Testis (tissue), 3 donors: ENCODE measurements around the gene HIGD1A. TPM values are rescaled to one million over a fixed set of nuclear protein-coding genes. Genes with fewer than 3 reads are reported as not detected.

Experiments
- DNase-seq: peaks from one replicate; pipeline ENCODE4 v3.0.0-alpha.2; 2019
- H3K27ac ChIP-seq, 2 donors: fragments of 200-600 bp; sonication (generic); one replicate each; pipeline ENCODE4 v1.5.1; 2019
- H3K27me3 ChIP-seq: fragments of 200-600 bp; sonication (generic); one replicate; pipeline ENCODE4 v1.5.1; 2019
- H3K36me3 ChIP-seq: fragments of 200-600 bp; sonication (generic); one replicate; pipeline ENCODE4 v1.5.1; 2017; ENCODE audit warnings: low read depth; ENCODE audit errors: missing control alignments
- H3K4me1 ChIP-seq: fragments of 200-600 bp; sonication (generic); one replicate; pipeline ENCODE4 v1.5.1; 2019
- H3K4me3 ChIP-seq, 2 donors: fragments of 200-600 bp; sonication (generic); one replicate each; pipeline ENCODE4 v1.5.1; 2017 to 2019
- H3K9me3 ChIP-seq: fragments of 200-600 bp; sonication (generic); one replicate; pipeline ENCODE4 v1.5.1; 2017
- POLR2A ChIP-seq: fragments of 450-650 bp; IDR thresholded peaks from one replicate; pipeline ENCODE4 v1.6.1; 2017; ENCODE audit warnings: antibody characterized with exemption, mild to moderate bottlenecking, moderate library complexity
- WGBS, 2 donors: methylation state at CpG; one replicate each; pipeline ENCODE4 v1.1.5; 2018; 5-methylcytosine and 5-hydroxymethylcytosine counted together
- intact Hi-C: fragments of 100-400 bp; cut with DNase I; formaldehyde crosslinking; loops from one replicate; pipeline ENCODE4 v1.15.1; 2023; ENCODE audit warnings: low total_unique reads
- polyA plus RNA-seq: library from polyadenylated mRNA; stranded (reverse); fragments of 350-450 nt; fragmentation: Illumina TruSeq; extraction: RNeasy Lipid Tissue Mini Kit (QIAGEN cat#74804); gene quantifications from one replicate; pipeline ENCODE4 v1.2.3, GENCODE V29; 2014; ENCODE audit warnings: low read depth, low replicate concordance; ENCODE audit not compliant: insufficient read depth
- total RNA-seq, 2 donors: library from RNA; depleted of rRNA; stranded (reverse); fragments of >200 nt; gene quantifications; one replicate each; pipeline ENCODE4 v1.2.3, GENCODE V29; 2016
- TF ChIP-seq, protein P1 (sequence below), 3 experiments: fragments of 450-650 bp in 2 of 3; fragments of 200-600 bp in 1 of 3; sonication (generic) in 1 of 3; IDR thresholded peaks; one replicate each; pipeline ENCODE4 v1.5.1; 2016 to 2019; ENCODE audit warnings: antibody characterized with exemption in 3 of 3, mild to moderate bottlenecking in 2 of 3, moderate library complexity in 1 of 3

The HIGD1A gene
- total and polyA plus RNA-seq, 3 donors from 2014 or later = 95.6 to 133 (median 110) TPM

DNA sequence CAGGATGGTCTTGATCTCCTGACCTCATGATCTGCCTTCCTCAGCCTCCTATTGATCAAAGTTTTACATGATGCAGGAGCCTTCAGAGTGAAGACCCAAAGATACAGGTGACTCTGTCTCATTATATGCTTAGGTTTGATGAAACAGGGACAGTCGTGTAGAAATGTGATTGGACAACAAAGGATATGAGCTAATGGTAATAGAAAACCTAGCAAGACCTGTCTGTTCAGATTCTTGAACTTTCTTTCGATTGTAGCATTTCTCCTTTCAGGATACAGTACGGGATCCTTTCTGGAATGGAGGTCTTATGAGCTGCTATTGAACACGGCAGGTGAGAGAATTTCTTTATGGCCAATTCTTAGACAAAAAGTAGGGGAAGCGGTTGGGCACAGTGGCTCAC is 4.9 kb upstream of the HIGD1A start, which contains the start of gene ACKR2:
Gene ACKR2, plus strand, starts transcription at position 244 of the 400 bp plus-strand sequence. CDS start 55,058 bp downstream, outside the sequence.
- 92 to 95% methylated on average over 5 of the region's 5 CpGs for WGBS, 2 donors
- H3K27ac ChIP-seq = no peak within 1 kb of the TSS
- peaks cover 5% of the 10 kb centered on the region for H3K4me1 ChIP-seq
- no peak for TF ChIP-seq POLR2A
- TF ChIP-seq, protein P1, sequence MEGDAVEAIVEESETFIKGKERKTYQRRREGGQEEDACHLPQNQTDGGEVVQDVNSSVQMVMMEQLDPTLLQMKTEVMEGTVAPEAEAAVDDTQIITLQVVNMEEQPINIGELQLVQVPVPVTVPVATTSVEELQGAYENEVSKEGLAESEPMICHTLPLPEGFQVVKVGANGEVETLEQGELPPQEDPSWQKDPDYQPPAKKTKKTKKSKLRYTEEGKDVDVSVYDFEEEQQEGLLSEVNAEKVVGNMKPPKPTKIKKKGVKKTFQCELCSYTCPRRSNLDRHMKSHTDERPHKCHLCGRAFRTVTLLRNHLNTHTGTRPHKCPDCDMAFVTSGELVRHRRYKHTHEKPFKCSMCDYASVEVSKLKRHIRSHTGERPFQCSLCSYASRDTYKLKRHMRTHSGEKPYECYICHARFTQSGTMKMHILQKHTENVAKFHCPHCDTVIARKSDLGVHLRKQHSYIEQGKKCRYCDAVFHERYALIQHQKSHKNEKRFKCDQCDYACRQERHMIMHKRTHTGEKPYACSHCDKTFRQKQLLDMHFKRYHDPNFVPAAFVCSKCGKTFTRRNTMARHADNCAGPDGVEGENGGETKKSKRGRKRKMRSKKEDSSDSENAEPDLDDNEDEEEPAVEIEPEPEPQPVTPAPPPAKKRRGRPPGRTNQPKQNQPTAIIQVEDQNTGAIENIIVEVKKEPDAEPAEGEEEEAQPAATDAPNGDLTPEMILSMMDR (IDR thresholded peaks at IDR 0.05) = no peak
- H3K27me3 ChIP-seq = no peaks in the 10 kb centered on the region
- no peak within 1 kb of the TSS for H3K4me3 ChIP-seq
- H3K9me3 ChIP-seq = no peaks in the 10 kb centered on the region
- intact Hi-C loops = no loop called here
- no peaks in the 10 kb centered on the region for H3K36me3 ChIP-seq
- no peak for DNase-seq

DNA sequence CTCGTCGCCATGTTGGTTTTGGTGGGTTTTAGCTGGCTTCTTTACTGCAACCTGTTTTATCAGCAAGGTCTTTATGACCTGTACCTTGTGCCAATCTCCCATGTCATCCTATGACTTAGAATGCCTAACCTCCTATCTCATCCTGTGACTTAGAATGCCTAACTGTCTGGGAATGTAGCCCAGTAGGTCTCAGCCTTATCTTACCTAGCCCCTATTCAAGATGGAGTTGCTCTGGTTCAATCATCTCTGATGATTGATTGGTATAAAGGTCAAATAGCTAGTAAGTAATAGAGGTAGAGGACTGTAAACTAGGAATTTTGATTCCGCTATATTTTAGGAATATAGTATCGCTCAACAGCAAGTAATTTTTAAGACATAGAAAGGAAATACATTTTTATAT is 3.6 kb upstream of the HIGD1A start:
- DNase-seq = no peak
- WGBS, 2 donors = 89 to 92% methylated on average over 4 of the region's 4 CpGs
- H3K27me3 ChIP-seq = no peaks in the 10 kb centered on the region
- TF ChIP-seq, protein P1 (IDR thresholded peaks at IDR 0.05) = no peak
- no peak for TF ChIP-seq POLR2A
- no peaks in the 10 kb centered on the region for H3K36me3 ChIP-seq
- no peaks in the 10 kb centered on the region for H3K9me3 ChIP-seq
- H3K4me1 ChIP-seq = peaks cover 9% of the 10 kb centered on the region
- H3K27ac ChIP-seq = no peak overlapping the region
- intact Hi-C loops = no loop called here
- no peak overlapping the region for H3K4me3 ChIP-seq

DNA sequence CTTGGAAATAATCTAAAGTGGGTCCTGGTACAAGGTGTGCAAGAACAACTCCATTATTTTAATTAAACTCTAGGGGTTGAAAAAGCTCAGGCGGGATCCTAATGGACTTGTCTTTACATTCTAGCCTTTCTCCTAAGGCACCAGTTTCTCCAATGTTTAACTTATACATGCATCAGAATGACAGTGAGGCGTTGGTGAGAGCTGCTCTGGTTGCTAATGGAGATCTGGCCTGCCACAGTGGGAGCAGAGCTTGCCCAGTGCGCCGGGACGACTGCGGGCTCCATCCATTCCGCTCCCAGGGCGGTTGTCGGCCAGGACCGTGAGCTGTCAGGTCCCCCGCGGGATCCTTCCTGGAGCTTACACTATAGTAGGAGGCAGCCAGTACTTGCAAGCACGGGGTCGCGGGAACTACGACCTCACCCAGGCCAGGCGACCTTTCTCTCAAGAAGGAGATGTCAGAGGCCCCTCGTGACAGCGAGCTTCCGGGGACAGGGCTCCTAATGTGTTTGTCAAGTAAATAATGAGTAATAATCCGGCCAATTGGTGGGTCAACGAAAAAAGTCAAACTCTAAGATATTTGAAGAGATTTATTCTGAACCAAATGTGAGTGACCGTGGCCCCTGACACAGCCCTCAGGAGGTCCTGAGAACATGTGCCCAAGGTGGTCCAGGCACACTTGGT is 991 bp upstream of the HIGD1A start:
- no peak for TF ChIP-seq POLR2A
- TF ChIP-seq, protein P1 (IDR thresholded peaks at IDR 0.05) = no peak
- WGBS, 2 donors = 32 to 45% methylated on average over 11 to 23 of the region's 23 CpGs
- no peaks in the 10 kb centered on the region for H3K27me3 ChIP-seq
- peak overlapping the region; percentile 86 to 90 for H3K4me3 ChIP-seq
- no peaks in the 10 kb centered on the region for H3K9me3 ChIP-seq
- H3K4me1 ChIP-seq = peaks cover 15% of the 10 kb centered on the region
- no peaks in the 10 kb centered on the region for H3K36me3 ChIP-seq
- DNase-seq = peak; percentile 42
- peak overlapping the region in 1 of 2 donors; percentile 95 for H3K27ac ChIP-seq
- intact Hi-C loops = no loop called here

DNA sequence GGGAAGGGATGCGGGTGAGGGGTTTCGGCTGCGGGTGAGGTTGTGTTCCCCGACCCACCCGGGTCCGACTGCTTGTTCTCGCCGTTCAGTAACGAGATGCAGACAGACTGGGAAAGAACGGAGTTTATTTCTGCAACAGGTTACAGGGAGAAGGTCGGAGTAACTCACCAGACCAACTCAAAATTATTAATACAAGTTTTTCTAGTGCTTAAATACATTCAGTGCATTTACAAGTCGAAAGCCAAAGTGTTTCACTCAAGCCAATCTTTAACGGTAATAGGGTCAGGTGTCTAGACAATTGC is 492 bp upstream of the HIGD1A start:
- H3K36me3 ChIP-seq = no peaks in the 10 kb centered on the region
- no peak for DNase-seq
- H3K9me3 ChIP-seq = no peaks in the 10 kb centered on the region
- 0% methylated on average over 8 to 13 of the region's 13 CpGs for WGBS, 2 donors
- intact Hi-C loops = no loop called here
- H3K27me3 ChIP-seq = no peaks in the 10 kb centered on the region
- H3K4me3 ChIP-seq = peak overlapping the region; percentile 86 to 90
- no peak for TF ChIP-seq POLR2A
- TF ChIP-seq, protein P1 (IDR thresholded peaks at IDR 0.05) = no peak
- peak overlapping the region; percentile 93 to 95 for H3K27ac ChIP-seq
- H3K4me1 ChIP-seq = peaks cover 15% of the 10 kb centered on the region
